HL-60 (cell line): ENCODE data around the gene TANGO2.

Experiments used
- DNase-seq, 2 experiments: peaks; one replicate each; pipeline ENCODE4 v3.0.0-alpha.2; 2010 to 2020; ENCODE audit warnings: low read depth in 1 of 2, low spot score in 1 of 2
- H3K27ac ChIP-seq: fragments of 250-450 bp; sonication (Bioruptor Pico); replicated peaks from 2 replicates; pipeline ENCODE4 v1.5.1; 2020; ENCODE audit warnings: mild to moderate bottlenecking, moderate library complexity
- H3K27me3 ChIP-seq: fragments of 250-450 bp; sonication (Bioruptor Pico); 2 replicates; pipeline ENCODE4 v1.5.1; 2021; ENCODE audit warnings: mild to moderate bottlenecking, moderate library complexity; ENCODE audit not compliant: insufficient read depth, poor library complexity, severe bottlenecking
- H3K4me3 ChIP-seq: replicated peaks from 2 replicates; pipeline ENCODE4 v1.5.1; 2011; ENCODE audit warnings: mild to moderate bottlenecking, control low read depth, low read length; ENCODE audit not compliant: insufficient read depth
- GABPA ChIP-seq: IDR thresholded peaks from 2 replicates; pipeline ENCODE4 v1.6.1; 2012; ENCODE audit warnings: low read depth
- POLR2AphosphoS5 ChIP-seq: IDR thresholded peaks from 2 replicates; pipeline ENCODE4 v1.6.1; 2012; ENCODE audit warnings: low read depth
- SPI1 ChIP-seq: IDR thresholded peaks from 2 replicates; pipeline ENCODE4 v1.6.1; 2012; ENCODE audit warnings: low read depth, mild to moderate bottlenecking, borderline replicate concordance
- TF ChIP-seq, protein P1 (sequence below): IDR thresholded peaks from 2 replicates; pipeline ENCODE4 v1.6.1; 2012; ENCODE audit warnings: low read depth; ENCODE audit not compliant: insufficient replicate concordance
- TF ChIP-seq, protein P2 (sequence below): IDR thresholded peaks from one replicate; pipeline ENCODE4 v1.5.1; 2011; ENCODE audit warnings: low read length, control low read depth, inconsistent platforms; ENCODE audit not compliant: insufficient read depth

TANGO2 gene

DNA sequence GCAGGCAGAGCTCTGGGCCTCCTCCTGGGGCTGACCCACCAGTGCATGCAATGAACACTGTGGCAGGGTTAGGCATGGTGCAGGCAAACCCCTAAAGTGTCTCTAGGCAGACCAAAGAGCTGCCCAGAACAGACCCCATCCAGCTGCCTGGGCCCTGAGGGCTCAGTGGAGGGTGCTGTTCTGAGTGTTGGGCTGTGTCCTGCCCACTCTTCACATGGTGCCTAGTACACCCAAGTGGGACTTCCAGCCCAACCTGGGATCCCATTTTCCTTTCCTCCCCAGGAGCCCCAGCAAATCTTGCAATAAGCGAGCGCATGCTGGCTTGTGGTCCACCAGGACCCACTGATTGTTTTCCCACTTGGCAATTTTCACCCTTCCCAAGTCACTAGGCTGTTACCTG lies 30.7 kb upstream of the TANGO2 start:
- no peak for TF ChIP-seq SPI1
- TF ChIP-seq POLR2AphosphoS5: no peak
- no peak for TF ChIP-seq GABPA
- TF ChIP-seq, protein P1, sequence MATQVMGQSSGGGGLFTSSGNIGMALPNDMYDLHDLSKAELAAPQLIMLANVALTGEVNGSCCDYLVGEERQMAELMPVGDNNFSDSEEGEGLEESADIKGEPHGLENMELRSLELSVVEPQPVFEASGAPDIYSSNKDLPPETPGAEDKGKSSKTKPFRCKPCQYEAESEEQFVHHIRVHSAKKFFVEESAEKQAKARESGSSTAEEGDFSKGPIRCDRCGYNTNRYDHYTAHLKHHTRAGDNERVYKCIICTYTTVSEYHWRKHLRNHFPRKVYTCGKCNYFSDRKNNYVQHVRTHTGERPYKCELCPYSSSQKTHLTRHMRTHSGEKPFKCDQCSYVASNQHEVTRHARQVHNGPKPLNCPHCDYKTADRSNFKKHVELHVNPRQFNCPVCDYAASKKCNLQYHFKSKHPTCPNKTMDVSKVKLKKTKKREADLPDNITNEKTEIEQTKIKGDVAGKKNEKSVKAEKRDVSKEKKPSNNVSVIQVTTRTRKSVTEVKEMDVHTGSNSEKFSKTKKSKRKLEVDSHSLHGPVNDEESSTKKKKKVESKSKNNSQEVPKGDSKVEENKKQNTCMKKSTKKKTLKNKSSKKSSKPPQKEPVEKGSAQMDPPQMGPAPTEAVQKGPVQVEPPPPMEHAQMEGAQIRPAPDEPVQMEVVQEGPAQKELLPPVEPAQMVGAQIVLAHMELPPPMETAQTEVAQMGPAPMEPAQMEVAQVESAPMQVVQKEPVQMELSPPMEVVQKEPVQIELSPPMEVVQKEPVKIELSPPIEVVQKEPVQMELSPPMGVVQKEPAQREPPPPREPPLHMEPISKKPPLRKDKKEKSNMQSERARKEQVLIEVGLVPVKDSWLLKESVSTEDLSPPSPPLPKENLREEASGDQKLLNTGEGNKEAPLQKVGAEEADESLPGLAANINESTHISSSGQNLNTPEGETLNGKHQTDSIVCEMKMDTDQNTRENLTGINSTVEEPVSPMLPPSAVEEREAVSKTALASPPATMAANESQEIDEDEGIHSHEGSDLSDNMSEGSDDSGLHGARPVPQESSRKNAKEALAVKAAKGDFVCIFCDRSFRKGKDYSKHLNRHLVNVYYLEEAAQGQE: no peak
- TF ChIP-seq, protein P2, sequence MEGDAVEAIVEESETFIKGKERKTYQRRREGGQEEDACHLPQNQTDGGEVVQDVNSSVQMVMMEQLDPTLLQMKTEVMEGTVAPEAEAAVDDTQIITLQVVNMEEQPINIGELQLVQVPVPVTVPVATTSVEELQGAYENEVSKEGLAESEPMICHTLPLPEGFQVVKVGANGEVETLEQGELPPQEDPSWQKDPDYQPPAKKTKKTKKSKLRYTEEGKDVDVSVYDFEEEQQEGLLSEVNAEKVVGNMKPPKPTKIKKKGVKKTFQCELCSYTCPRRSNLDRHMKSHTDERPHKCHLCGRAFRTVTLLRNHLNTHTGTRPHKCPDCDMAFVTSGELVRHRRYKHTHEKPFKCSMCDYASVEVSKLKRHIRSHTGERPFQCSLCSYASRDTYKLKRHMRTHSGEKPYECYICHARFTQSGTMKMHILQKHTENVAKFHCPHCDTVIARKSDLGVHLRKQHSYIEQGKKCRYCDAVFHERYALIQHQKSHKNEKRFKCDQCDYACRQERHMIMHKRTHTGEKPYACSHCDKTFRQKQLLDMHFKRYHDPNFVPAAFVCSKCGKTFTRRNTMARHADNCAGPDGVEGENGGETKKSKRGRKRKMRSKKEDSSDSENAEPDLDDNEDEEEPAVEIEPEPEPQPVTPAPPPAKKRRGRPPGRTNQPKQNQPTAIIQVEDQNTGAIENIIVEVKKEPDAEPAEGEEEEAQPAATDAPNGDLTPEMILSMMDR: no peak
- Histone ChIP-seq H3K27me3 (no peaks in the 10 kb centered on the region), H3K4me3 (no peak overlapping the region), H3K27ac (no peak overlapping the region)
- DNase-seq: no peak

DNA sequence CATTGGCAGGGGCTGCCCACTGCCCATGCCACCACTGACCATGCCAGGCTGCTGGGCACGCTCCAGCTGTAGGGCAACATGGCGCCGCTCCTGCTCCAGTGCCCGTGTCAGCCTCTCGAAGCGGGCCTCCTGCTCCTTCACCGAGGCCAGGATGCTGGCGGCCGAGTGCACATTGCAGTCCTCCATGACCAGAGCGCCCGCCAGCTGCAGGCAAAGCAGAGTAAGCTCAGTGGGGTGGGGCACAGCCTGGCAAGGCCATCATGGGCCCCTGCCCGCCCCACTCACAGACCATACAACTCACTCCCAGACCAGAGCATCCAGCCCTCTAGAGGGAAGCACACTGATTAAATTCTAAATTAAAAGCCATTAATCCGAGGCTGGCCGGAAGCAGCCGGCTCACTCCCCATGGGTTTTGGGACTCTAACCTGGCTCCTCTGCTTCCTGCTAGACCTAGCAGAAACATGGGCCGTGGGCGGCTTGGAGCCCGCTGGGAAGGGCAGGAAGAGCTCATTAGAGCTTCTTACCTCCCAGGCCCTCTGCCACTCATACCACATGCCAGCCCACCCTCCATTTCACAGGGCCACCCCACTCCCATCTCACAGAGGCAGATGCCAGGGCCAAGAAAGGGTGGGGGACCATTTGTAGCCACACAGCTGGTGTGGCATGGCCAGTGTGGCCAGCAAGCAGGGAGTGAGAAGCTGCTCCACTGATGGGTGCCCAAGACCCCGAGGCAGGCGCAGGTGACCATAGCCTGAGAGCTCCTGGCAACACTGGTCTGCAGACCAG lies 30.1 kb upstream of the TANGO2 start:
- Histone ChIP-seq H3K4me3 (no peak overlapping the region), H3K27ac (no peak overlapping the region), H3K27me3 (no peaks in the 10 kb centered on the region)
- no peak for TF ChIP-seq SPI1
- no peak for TF ChIP-seq POLR2AphosphoS5
- TF ChIP-seq, protein P2: no peak
- TF ChIP-seq, protein P1: no peak
- TF ChIP-seq GABPA: no peak
- no peak for DNase-seq

DNA sequence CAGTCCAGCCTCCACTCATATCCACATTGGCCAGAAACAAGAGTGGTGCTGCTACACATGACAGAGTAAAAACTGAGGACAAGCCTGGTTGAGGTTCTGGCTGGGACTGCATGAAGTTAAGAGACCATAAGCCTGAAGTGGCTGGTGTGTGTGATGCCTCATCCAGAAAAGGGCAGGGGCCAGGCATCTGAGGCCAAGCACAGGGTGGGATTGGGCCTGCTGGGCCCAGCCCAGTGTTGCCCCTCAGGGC lies 29.6 kb upstream of the TANGO2 start:
- TF ChIP-seq, protein P1: no peak
- TF ChIP-seq GABPA: no peak
- TF ChIP-seq, protein P2: no peak
- TF ChIP-seq POLR2AphosphoS5: no peak
- TF ChIP-seq SPI1: no peak
- DNase-seq: no peak
- no peaks in the 10 kb centered on the region for H3K27me3 ChIP-seq
- H3K4me3 ChIP-seq: no peak overlapping the region
- no peak overlapping the region for H3K27ac ChIP-seq
